Endothelial cell of umbilical vein (primary cell): ENCODE data around the gene FSTL4. TPM values are rescaled to one million over a fixed set of nuclear protein-coding genes. Genes with fewer than 3 reads are reported as not detected.

ENCODE experiments used
- BruUV-seq: library from RNA; stranded (reverse); fragments of 400-500 nt; replicated peaks from 2 replicates; lab custom pipeline; 2021; lab: Mats Ljungman, UMichigan
- CTCF ChIA-PET: fragments of 300-600, 350-600 bp; sonication (Branson Sonifier 250); formaldehyde crosslinking; loops from one replicate; lab custom pipeline; 2021; ENCODE audit warnings: antibody characterized with exemption, inconsistent platforms; lab: Charles Lee
- POLR2A ChIA-PET: fragments of 300-600, 350-600 bp; sonication (Branson Sonifier 250); formaldehyde crosslinking; loops from one replicate; lab custom pipeline; 2021; ENCODE audit warnings: antibody characterized with exemption, inconsistent platforms; lab: Charles Lee
- DNase-seq: peaks from one replicate; pipeline ENCODE4 v3.0.0-alpha.2; 2011; ENCODE audit warnings: low read depth, low spot score
- FAIRE-seq: peaks from 2 replicates; lab custom pipeline; 2011; peaks lifted over from hg19 to GRCh38; lab: Jason Lieb, UNC
- H2AFZ ChIP-seq: 2 replicates; pipeline ENCODE4 v1.6.0; 2012; ENCODE audit warnings: low read depth, low read length, control low read depth, inconsistent platforms
- H3K27ac ChIP-seq: 2 replicates; pipeline ENCODE4 v1.5.1; 2011; ENCODE audit warnings: low read depth, mild to moderate bottlenecking, control low read depth, low read length, moderate library complexity; ENCODE audit not compliant: insufficient read depth
- H3K27me3 ChIP-seq, 2 experiments: 2 replicates each; pipeline versions ENCODE4 v1.6.0 to v1.6.1; 2011; ENCODE audit warnings: low read length in 2 of 2, mixed read lengths in 1 of 2; ENCODE audit not compliant: control insufficient read depth in 2 of 2, insufficient read depth in 2 of 2
- H3K36me3 ChIP-seq, 2 experiments: 2 replicates in 1 of 2; 3 replicates in 1 of 2; pipeline ENCODE4 v1.5.1; 2011; ENCODE audit warnings: low read length in 2 of 2, mild to moderate bottlenecking in 1 of 2, moderate library complexity in 1 of 2; ENCODE audit not compliant: control insufficient read depth in 2 of 2, insufficient read depth in 2 of 2; ENCODE audit errors: extremely low read depth in 1 of 2
- H3K4me1 ChIP-seq: 3 replicates; pipeline ENCODE4 v1.5.1; 2011; ENCODE audit warnings: mild to moderate bottlenecking, low read length; ENCODE audit not compliant: control insufficient read depth, insufficient read depth; ENCODE audit errors: extremely low read depth
- H3K4me2 ChIP-seq: 2 replicates; pipeline ENCODE4 v1.6.1; 2011; ENCODE audit warnings: low read length, control low read depth, mixed read lengths; ENCODE audit not compliant: insufficient read depth
- H3K4me3 ChIP-seq, 3 experiments: fragments of 200-600 bp in 1 of 3; sonication (generic), shearing (Covaris generic) in 1 of 3; replicated peaks in 1 of 3; 2 replicates each; pipeline ENCODE4 v1.5.1; 2011 to 2016; ENCODE audit warnings: control low read depth in 3 of 3, low read length in 3 of 3, mild to moderate bottlenecking in 2 of 3, inconsistent platforms in 1 of 3, low read depth in 1 of 3, moderate library complexity in 1 of 3; ENCODE audit not compliant: insufficient read depth in 1 of 3
- H3K79me2 ChIP-seq: 2 replicates; pipeline ENCODE4 v1.6.0; 2012; ENCODE audit warnings: low read length, inconsistent platforms; ENCODE audit not compliant: control insufficient read depth, insufficient read depth
- H3K9ac ChIP-seq: replicated peaks from 2 replicates; pipeline ENCODE3; 2011; ENCODE audit warnings: low read length, control low read depth; ENCODE audit not compliant: insufficient read depth; ENCODE audit errors: extremely low read depth
- H3K9me1 ChIP-seq: replicated peaks from 3 replicates; pipeline ENCODE4 v1.6.0; 2011; ENCODE audit warnings: mild to moderate bottlenecking, low read length; ENCODE audit not compliant: control insufficient read depth, insufficient read depth; ENCODE audit errors: extremely low read depth
- H3K9me3 ChIP-seq: replicated peaks from 2 replicates; pipeline ENCODE4 v1.5.1; 2012; ENCODE audit warnings: low read length, inconsistent platforms; ENCODE audit not compliant: control insufficient read depth, insufficient read depth
- H4K20me1 ChIP-seq: replicated peaks from 2 replicates; pipeline ENCODE3; 2011; ENCODE audit warnings: mild to moderate bottlenecking, low read length; ENCODE audit not compliant: control insufficient read depth, insufficient read depth; ENCODE audit errors: extremely low read depth
- EZH2 ChIP-seq: IDR thresholded peaks from 2 replicates; pipeline ENCODE4 v1.6.1; 2012; ENCODE audit warnings: borderline replicate concordance, low read depth, mild to moderate bottlenecking, moderate library complexity, low read length, inconsistent platforms; ENCODE audit not compliant: severe bottlenecking
- FOS ChIP-seq: IDR thresholded peaks from 2 replicates; pipeline ENCODE4 v1.6.1; 2011; ENCODE audit warnings: mild to moderate bottlenecking, low read length, moderate library complexity, borderline replicate concordance; ENCODE audit not compliant: insufficient read depth
- GATA2 ChIP-seq: IDR thresholded peaks from 2 replicates; pipeline ENCODE4 v1.7.0; 2011; ENCODE audit warnings: low read depth, mild to moderate bottlenecking, moderate library complexity, mixed read lengths, low read length; ENCODE audit not compliant: insufficient read length, insufficient read depth
- JUN ChIP-seq: IDR thresholded peaks from 2 replicates; pipeline ENCODE4 v1.6.1; 2011; ENCODE audit warnings: borderline replicate concordance, low read depth; ENCODE audit not compliant: insufficient read length, insufficient read depth
- MYC ChIP-seq: IDR thresholded peaks from one replicate; pipeline ENCODE4 v1.6.1; 2011; ENCODE audit warnings: mild to moderate bottlenecking, low read depth, low read length
- POLR2A ChIP-seq: IDR thresholded peaks from 2 replicates; pipeline ENCODE4 v1.6.1; 2012; ENCODE audit warnings: low read depth, mild to moderate bottlenecking, control low read depth, low read length
- POLR2AphosphoS5 ChIP-seq: IDR thresholded peaks from 2 replicates; pipeline ENCODE4 v1.6.1; 2012; ENCODE audit warnings: low read depth, mild to moderate bottlenecking, control low read depth, low read length, moderate library complexity; ENCODE audit not compliant: insufficient read depth
- dilution Hi-C: fragments of 300-500 bp; cut with MboI; formaldehyde crosslinking; loops from one replicate; pipeline ENCODE4 v1.15.0; 2019; ENCODE audit warnings: low sequenced_read_pairs; ENCODE audit not compliant: extremely low pct_ligation_motif_present
- intact Hi-C: fragments of 100-400 bp; cut with micrococcal nuclease; formaldehyde crosslinking; loops from one replicate; pipeline ENCODE4 v1.10.0; 2022
- polyA plus RNA-seq, 4 experiments: library from polyadenylated mRNA; depleted of rRNA in 3 of 4; stranded (reverse) in 3 of 4; unstranded in 1 of 4; fragments of >200 nt; gene quantifications; 2 replicates each; pipeline versions ENCODE4 v1.2.1 to v1.2.3, GENCODE V29; 2011 to 2012; ENCODE audit warnings: missing spikeins in 1 of 4
- total RNA-seq: library from RNA; stranded (reverse); gene quantifications from 2 replicates; pipeline ENCODE4 v1.2.3, GENCODE V29; 2021
- TF ChIP-seq, protein P1 (sequence below): IDR thresholded peaks from 2 replicates; pipeline ENCODE4 v1.6.1; 2011; ENCODE audit not compliant: insufficient read depth, insufficient read length
- TF ChIP-seq, protein P2 (sequence below), 2 donors: IDR thresholded peaks; 1 replicate in 1 of 2; 2 replicates in 1 of 2; pipeline ENCODE4 v1.5.1; 2011; ENCODE audit warnings: low read length in 2 of 2, mild to moderate bottlenecking in 2 of 2, moderate library complexity in 2 of 2, control low read depth in 1 of 2, inconsistent platforms in 1 of 2, low read depth in 1 of 2; ENCODE audit not compliant: insufficient read depth in 1 of 2; ENCODE audit errors: extremely low read depth in 1 of 2

Gene FSTL4
- total and polyA plus RNA-seq, 2 donors (not counting 3 experiments of a cell fraction or from before 2014, with no cell fraction given): 0.18 TPM; not detected in 1

DNA sequence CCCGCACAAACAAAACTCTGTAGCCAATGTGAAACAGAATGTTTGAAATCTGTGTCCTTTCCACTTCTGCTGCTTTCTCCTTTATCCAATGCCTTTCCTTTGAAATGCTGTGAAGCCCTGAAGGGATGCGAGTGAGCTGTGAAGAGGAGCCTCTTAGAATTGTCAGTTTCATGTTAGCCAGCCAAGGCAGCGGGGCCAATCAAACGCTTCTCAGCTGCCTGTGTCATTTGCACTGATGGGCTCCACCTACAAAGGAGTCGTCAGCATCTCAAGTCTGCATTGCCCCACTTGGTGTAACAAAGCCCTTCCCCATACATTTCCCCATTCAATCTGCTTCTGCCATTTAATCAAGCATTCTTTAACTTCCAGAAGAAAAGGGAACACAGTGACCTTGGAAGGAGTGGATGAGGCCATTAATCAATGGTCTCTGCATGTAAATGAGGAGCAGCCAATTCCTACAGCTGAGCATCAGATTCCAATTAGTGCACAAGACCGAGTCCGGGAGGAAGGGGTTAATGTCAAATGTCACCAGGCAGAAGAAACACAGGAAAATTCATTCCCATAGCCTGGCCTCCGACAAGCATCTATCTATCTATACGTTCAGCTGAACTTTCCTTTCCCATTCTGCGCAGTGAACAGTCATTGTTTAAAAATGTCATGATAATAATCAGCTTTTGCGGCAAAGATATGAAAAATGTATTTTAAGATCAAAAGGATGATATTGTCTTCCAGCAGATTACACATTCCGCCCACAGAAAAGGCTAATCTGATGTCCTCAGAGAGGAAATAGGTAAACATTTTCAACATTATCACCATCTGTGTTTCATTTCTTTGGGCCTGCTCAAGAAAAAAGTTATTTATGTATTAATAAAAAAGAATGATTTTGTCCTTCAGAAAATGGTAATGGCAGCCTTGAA lies 154.6 kb downstream of the FSTL4 start:
- dilution Hi-C loops: no loop called here
- peak; percentile 25 for DNase-seq

DNA sequence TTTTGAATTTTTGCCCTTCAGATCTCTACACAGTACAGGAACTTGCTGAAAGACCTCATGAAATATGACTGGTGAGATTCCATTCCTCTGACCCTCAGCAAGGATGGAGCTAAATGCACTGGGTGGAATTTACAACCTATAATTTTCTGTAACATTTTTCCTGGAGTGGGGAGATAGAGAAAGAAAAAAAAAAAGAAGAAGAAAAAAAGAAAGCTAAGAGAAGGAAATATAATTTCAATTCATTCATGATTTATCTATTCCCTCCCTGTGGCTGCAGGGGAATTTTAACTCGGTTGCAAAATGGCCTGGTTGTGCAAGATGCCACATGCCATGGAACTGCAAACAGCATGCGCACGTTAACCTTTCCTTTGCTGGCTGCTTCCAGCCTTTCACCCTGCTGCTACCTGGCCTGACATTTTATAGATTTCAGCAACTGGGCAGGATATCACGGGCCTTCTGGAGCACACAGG lies 155.4 kb downstream of the FSTL4 start:
- DNase-seq: no peak
- Histone ChIP-seq H4K20me1 (no peaks in the 10 kb centered on the region), H3K27me3 (no peaks in the 10 kb centered on the region), H3K9ac (no peak overlapping the region), H3K4me3 (no peak overlapping the region), H3K4me1 (peaks cover 17% of the 10 kb centered on the region), H3K79me2 (no peaks in the 10 kb centered on the region), H2AFZ (no peak overlapping the region), H3K9me1 (no peaks in the 10 kb centered on the region), H3K9me3 (no peaks in the 10 kb centered on the region), H3K36me3 (no peaks in the 10 kb centered on the region), H3K4me2 (no peak overlapping the region), H3K27ac (no peak overlapping the region)
- no TSS peak for BruUV-seq
- intact Hi-C loops (no loop called here), dilution Hi-C loops (no loop called here)
- CTCF ChIA-PET: interaction anchor here (0.7 to 3.0 kb wide), 4 partner anchors 32 to 40 kb away, joined by 3 to 13 read pairs (median 4); no protein-coding TSS in a partner anchor
- TF ChIP-seq JUN: no peak
- no peak for TF ChIP-seq GATA2
- TF ChIP-seq POLR2AphosphoS5: no peak
- TF ChIP-seq, protein P1, sequence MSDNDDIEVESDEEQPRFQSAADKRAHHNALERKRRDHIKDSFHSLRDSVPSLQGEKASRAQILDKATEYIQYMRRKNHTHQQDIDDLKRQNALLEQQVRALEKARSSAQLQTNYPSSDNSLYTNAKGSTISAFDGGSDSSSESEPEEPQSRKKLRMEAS: no peak
- TF ChIP-seq, protein P2, sequence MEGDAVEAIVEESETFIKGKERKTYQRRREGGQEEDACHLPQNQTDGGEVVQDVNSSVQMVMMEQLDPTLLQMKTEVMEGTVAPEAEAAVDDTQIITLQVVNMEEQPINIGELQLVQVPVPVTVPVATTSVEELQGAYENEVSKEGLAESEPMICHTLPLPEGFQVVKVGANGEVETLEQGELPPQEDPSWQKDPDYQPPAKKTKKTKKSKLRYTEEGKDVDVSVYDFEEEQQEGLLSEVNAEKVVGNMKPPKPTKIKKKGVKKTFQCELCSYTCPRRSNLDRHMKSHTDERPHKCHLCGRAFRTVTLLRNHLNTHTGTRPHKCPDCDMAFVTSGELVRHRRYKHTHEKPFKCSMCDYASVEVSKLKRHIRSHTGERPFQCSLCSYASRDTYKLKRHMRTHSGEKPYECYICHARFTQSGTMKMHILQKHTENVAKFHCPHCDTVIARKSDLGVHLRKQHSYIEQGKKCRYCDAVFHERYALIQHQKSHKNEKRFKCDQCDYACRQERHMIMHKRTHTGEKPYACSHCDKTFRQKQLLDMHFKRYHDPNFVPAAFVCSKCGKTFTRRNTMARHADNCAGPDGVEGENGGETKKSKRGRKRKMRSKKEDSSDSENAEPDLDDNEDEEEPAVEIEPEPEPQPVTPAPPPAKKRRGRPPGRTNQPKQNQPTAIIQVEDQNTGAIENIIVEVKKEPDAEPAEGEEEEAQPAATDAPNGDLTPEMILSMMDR (IDR thresholded peaks at IDR 0.05; ENCODE audit: extremely low read depth in 1 of 2, insufficient read depth in 1 of 2, low read depth in 1 of 2, low read length in 2 of 2): no peak
- TF ChIP-seq POLR2A: no peak
- no peak for TF ChIP-seq MYC
- TF ChIP-seq EZH2: no peak
- TF ChIP-seq FOS: no peak
- POLR2A ChIA-PET: no interaction called here
- no peak for FAIRE-seq

More for the DNA sequence above, 154.6 kb downstream of the FSTL4 start:
- Histone ChIP-seq H3K9ac (no peak overlapping the region), H3K36me3 (no peaks in the 10 kb centered on the region), H4K20me1 (no peaks in the 10 kb centered on the region), H3K79me2 (no peaks in the 10 kb centered on the region), H2AFZ (no peak overlapping the region), H3K4me1 (peaks cover 17% of the 10 kb centered on the region), H3K9me1 (no peaks in the 10 kb centered on the region), H3K9me3 (no peaks in the 10 kb centered on the region), H3K4me2 (no peak overlapping the region), H3K27ac (no peak overlapping the region), H3K27me3 (no peaks in the 10 kb centered on the region), H3K4me3 (no peak overlapping the region)
- no TSS peak for BruUV-seq
- peak; percentile 8 for TF ChIP-seq JUN
- TF ChIP-seq EZH2: no peak
- TF ChIP-seq GATA2: peak; percentile 53
- intact Hi-C loops: loop anchor here (1.0 to 2.0 kb wide), 2 partner anchors 25 to 35 kb away; no protein-coding TSS in a partner anchor
- ChIA-PET POLR2A (no interaction called here), CTCF (interaction anchor here (1.0 to 3.0 kb wide), 3 partner anchors 32 to 52 kb away, joined by 3 to 13 read pairs (median 4); no protein-coding TSS in a partner anchor)
- FAIRE-seq: peak; percentile 64
